HG03025 (cell line): ENCODE measurements around the gene CFAP92.

Source experiments
- ATAC-seq: cut with Tn5 transposase; IDR thresholded peaks from one replicate; pipeline ENCODE4 v1.9.1; 2021; ENCODE audit warnings: mild to moderate bottlenecking, moderate library complexity; ENCODE audit not compliant: unreplicated experiment, low FRiP score

The CFAP92 gene

GRCh38 chr3:128993461-128994172, at the start of gene CFAP92:
Gene CFAP92 (minus strand): TSS chr3:128994076. CDS start chr3:128993304, 772 bp downstream.
- no peak for ATAC-seq

- no peak for ATAC-seq
Observed at GRCh38 chr3:129040579-129041300, 46.9 kb upstream of the CFAP92 start.

- no peak for ATAC-seq
Observed at GRCh38 chr3:129040039-129040336, 46.1 kb upstream of the CFAP92 start.

- no peak for ATAC-seq
Observed at GRCh38 chr3:129039271-129040038, 45.6 kb upstream of the CFAP92 start.

GRCh38 chr3:129038121-129038855, 44.4 kb upstream of the CFAP92 start:
- ATAC-seq, result no peak

GRCh38 chr3:129037093-129037419, 43.2 kb upstream of the CFAP92 start:
- ATAC-seq, result no peak

GRCh38 chr3:129036222-129037092, 42.6 kb upstream of the CFAP92 start:
- no peak for ATAC-seq

GRCh38 chr3:129035360-129036221, 41.7 kb upstream of the CFAP92 start:
- ATAC-seq, result no peak

GRCh38 chr3:129034642-129035041, 40.8 kb upstream of the CFAP92 start:
- no peak for ATAC-seq

- ATAC-seq, result no peak
Observed at GRCh38 chr3:129033633-129034321, 39.9 kb upstream of the CFAP92 start.

- no peak for ATAC-seq
Observed at GRCh38 chr3:129033151-129033550, 39.3 kb upstream of the CFAP92 start.

GRCh38 chr3:129032716-129033115, 38.8 kb upstream of the CFAP92 start:
- no peak for ATAC-seq

GRCh38 chr3:129031476-129032215, 37.8 kb upstream of the CFAP92 start:
- ATAC-seq, result no peak

- no peak for ATAC-seq
Observed at GRCh38 chr3:129030611-129031010, 36.7 kb upstream of the CFAP92 start.

- ATAC-seq, result no peak
Observed at GRCh38 chr3:129028866-129029265, 35.0 kb upstream of the CFAP92 start.

GRCh38 chr3:129027544-129027880, 33.6 kb upstream of the CFAP92 start:
- no peak for ATAC-seq

- peak; percentile 96 for ATAC-seq
Observed at GRCh38 chr3:129026728-129027543, 33.1 kb upstream of the CFAP92 start.
